ENCODE measurements around the gene COL12A1.

COL12A1 gene

DNA sequence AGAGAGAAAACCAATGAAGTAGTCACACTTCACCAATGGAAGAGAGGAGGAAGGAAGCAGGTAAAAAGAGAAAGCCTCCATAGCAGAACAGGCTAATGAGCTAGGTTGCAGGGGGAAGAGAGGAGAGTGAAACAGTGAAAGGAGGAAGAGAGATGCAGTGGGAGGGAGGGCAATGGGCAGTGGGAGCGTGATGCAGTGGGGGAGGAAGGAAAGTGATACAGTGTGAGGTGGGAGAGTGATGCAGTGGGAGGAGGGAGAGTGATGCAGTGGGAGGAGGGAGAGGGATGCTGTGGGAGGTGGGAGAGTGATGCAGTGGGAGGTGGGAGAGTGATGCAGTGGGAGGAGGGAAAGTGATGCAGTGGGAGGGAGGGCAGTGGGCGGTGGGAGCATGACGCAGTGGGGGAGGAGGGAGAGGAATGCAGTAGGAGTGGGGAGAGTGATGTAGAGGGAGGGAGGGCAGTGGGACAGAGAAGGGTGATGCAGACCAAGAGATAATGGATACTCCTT lies 29.7 kb downstream of the COL12A1 start:
- no peak for DNase-seq (ENCODE audit: low read depth in 2 of 2)

DNA sequence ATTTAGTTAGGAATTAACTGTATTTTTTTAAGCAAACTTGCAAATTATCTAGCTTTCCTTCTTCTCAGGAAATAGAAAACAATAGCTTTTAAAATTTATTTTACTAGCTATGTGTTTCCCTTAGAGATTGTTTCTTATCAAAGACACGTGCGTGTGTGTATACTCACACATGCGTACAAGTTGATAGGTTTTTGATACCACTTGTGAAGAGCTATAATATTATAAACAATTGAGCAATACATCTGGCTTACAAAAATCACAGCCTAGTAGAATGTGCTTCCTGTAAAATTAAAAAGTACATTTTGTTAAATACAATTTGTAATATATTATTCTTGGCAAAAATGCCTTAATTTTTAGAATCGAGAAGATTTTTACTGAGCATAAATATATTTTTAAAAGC lies 33.9 kb downstream of the COL12A1 start:
- no peak for DNase-seq (ENCODE audit: low read depth in 2 of 2)

DNA sequence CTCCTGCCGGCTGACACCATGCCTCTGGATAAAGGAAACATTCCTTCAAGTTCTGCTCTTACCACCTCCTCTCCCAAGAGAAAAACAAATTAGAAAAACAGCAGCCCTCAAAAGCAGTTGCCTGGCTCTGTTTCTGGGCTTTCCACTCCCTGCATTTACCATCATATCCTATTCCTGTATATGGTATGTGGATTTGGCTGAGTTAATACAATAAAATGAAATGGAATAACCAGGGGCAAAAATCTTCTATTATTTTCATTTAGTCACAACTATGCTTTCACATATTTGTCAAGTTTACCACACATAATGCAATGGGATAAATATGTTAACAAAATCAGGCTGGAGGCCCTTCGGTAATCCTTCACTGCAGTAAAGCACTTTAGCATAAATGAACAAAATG lies 34.3 kb downstream of the COL12A1 start:
- no peak for DNase-seq (ENCODE audit: low read depth in 2 of 2)

GRCh38 chr6:75170691-75171560 lies 34.9 kb downstream of the COL12A1 start:
- no peak for DNase-seq (ENCODE audit: low read depth in 2 of 2)

GRCh38 chr6:75169689-75170586 lies 35.9 kb downstream of the COL12A1 start:
- DNase-seq (ENCODE audit: low read depth in 2 of 2): no peak

GRCh38 chr6:75167851-75168250 lies 38.0 kb downstream of the COL12A1 start:
- no peak for DNase-seq (ENCODE audit: low read depth in 2 of 2)

- no peak for DNase-seq (ENCODE audit: low read depth in 2 of 2)
These were observed 38.5 kb downstream of the COL12A1 start for GRCh38 chr6:75167325-75167724.

DNA sequence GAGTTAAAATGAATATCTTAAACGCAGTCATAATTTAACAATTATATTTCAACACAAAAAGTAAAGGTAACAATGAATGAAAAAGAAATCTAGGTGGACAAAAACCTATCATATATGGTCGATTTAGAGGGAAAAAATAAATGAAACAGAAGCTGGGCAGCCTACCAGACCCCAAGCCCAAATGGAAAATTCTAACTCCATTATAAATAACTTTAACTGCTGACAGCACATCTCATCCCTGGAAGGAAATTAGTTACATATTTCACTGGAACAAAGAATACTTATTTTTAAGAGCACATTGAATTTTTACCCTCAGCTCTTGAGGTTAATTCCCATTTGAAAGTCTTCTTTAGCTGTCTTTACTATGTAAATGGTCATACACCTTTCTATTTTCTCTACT lies 39.1 kb downstream of the COL12A1 start:
- DNase-seq (ENCODE audit: low read depth in 2 of 2): no peak

DNA sequence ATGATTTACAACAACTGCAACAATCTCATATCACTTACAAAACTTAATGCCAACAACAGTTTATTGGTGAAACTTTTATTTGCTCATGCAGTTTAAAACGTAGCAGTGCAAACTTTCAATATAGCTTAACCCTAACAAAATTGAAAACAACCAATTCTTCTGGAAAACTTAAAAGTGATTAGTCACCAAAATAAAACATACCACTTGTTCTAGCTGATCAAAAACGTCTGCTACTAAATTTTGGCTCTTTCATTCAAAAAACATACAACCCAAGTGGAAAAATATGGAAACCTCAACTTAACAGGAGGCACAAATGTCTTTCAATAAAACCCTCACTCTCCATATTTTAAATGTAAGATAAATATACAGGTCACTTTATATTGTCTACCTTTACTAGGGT lies 39.6 kb downstream of the COL12A1 start:
- DNase-seq (ENCODE audit: low read depth in 2 of 2): no peak

- no peak for DNase-seq (ENCODE audit: low read depth in 2 of 2)
These were observed 47.7 kb downstream of the COL12A1 start for GRCh38 chr6:75158176-75158575.

DNA sequence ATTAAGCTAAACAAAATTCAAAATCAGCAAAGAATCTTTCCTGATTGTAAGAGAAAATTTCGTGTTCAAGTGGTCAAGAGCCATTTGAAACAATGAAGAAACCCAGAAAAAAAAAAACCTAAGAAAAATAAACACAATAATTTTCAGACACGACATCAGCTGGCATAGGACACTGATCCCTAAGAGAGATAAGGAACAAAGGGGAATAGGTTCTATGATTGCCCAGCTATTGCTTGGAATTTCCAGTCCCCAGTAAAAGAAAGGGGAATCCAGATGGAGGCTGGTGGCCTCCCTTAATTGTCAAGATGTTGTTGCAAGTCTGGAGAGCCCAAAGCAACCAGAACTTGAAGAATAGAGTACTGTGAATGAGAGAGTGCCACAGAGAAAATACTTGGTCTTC lies 48.5 kb downstream of the COL12A1 start:
- no peak for DNase-seq (ENCODE audit: low read depth in 2 of 2)

DNA sequence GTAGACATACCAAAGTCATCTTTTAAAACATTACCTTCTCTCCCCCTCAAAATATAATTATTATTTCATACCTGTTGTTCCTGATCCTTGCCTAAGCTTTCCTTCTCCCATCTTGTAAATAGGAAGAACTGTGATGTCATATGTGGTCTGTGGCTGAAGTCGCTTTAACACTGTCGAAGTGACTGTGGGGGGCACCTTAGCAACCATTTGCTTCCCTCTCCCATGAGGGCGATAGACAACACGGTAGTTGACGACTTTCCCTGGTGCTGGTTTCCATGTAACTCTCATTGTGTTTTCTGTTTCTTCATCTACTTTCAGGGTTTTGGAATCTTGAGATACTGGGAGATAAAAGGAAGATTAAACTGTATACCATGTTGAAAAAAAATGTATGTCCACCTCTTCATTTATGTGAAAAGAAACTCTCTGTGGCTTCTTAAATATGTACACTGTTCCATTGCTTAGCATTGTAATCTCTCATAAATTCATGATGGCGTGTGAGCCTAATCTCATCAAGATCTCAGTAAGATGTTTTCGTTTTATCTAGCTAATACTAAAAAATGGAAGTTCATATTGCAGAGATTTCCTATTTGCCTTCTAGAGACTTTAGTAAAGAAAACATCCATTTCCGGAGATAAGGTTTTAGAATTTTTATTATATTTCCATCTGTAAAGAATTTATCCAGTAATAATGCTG lies 49.5 kb downstream of the COL12A1 start:
- no peak for DNase-seq (ENCODE audit: low read depth in 2 of 2)

DNA sequence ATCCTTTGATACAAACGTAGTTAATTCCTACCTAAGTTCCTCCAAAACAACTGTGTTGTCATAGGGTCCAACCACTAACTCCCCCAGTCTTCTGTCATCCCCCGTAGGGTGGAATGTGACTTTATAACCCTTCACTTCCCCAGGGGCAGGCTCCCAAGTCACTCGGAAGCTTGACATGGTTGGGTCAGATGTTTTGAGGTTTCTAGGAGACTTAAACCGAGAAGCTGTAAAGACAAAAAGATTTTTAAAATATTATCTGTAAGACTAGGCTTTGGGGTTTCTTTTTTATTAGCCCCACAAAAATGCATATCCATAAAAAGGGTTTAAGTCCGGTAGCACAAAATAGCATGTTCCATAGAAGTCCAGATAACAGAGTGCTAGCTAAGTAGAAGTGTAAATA lies 50.2 kb downstream of the COL12A1 start:
- DNase-seq (ENCODE audit: low read depth in 2 of 2): no peak

DNA sequence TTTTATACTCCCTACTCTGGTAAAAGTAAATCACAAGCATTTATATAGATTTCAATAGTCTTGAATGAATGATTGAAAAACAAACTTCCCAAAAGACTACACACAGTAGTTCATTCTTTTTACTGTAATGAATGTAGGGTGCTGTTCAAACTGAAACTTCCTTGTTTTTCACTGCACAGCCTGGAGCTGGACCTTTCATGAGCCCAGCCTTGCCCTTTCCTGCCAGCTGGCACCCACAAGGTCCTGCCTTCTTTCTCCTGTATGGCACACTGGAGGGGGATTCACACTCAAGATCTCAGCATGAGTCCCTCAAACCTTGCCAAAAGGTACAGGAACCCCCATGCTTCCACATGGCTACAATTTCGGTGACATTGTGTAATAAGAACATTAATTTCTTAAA lies 50.9 kb downstream of the COL12A1 start:
- DNase-seq (ENCODE audit: low read depth in 2 of 2): no peak

- DNase-seq (ENCODE audit: low read depth in 2 of 2): no peak
These were observed 55.0 kb downstream of the COL12A1 start for GRCh38 chr6:75150685-75151412.

GRCh38 chr6:75149696-75150095 lies 56.2 kb downstream of the COL12A1 start:
- DNase-seq (ENCODE audit: low read depth in 2 of 2): no peak

DNA sequence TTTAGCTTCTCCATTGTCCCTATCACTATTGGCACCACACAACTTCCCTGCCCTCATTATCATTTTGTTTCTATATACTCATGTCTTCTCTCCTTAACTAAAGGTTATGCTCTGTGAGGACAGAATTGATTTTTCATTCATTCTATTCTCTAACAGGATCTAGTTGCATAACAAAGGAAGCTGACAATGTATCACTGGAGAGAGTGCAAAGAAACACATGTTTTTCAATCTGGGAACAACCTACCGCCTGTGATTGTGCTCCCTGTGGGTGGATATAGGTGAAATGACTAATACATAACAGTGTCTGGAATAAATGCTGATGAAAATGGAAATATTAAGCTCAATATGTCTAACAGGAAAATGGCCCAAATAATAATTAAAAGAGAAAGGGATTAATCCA lies 56.6 kb downstream of the COL12A1 start:
- no peak for DNase-seq (ENCODE audit: low read depth in 2 of 2)

- DNase-seq (ENCODE audit: low read depth in 2 of 2): no peak
These were observed 58.3 kb downstream of the COL12A1 start for GRCh38 chr6:75147512-75147911.

- DNase-seq (ENCODE audit: low read depth in 2 of 2): no peak
These were observed 59.9 kb downstream of the COL12A1 start for GRCh38 chr6:75145976-75146375.

- DNase-seq (ENCODE audit: low read depth in 2 of 2): no peak
These were observed 60.6 kb downstream of the COL12A1 start for GRCh38 chr6:75145211-75145610.

GRCh38 chr6:75144386-75144785 lies 61.5 kb downstream of the COL12A1 start:
- DNase-seq (ENCODE audit: low read depth in 2 of 2): no peak

All from stimulated activated CD8-positive, alpha-beta memory T cell treated with anti-CD3 and anti-CD28 coated beads, Interleukin-15, amount 100 ng/mL, for 48 hours (primary cell).